ENCODE measurements around the gene MICU1. TPM values are rescaled to one million over a fixed set of nuclear protein-coding genes. Genes with fewer than 3 reads are reported as not detected.

MICU1 gene
- total RNA-seq, 1 experiment from 2014 or later, result 70.5 TPM

DNA sequence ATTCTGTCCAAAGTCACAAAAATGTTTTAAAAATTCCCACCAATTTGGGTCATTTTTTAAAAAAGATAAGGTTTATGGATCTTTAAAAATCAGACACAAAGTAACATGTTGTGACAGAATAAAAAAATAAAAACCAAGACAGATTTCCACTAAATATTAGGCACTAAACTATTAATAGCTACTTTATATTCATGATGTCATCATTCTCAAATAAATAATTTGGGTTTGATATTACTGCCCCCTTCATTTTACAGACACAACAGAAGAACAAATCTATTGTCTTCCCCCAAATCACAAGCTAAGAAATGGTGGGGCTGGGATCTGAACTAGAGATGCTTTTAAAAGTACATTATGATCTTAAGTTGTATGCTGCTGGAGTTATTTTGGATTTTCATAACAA lies 119.4 kb downstream of the MICU1 start:
- no TSS peak for BruUV-seq (replicated peaks)
- DNase-seq, result no peak
- Histone ChIP-seq H3F3A (ENCODE audit: insufficient read depth, low read depth) (no peaks in the 10 kb centered on the region), H2AFZ (no peak overlapping the region), H3K4me2 (no peak overlapping the region), H3K4me3 (no peak overlapping the region), H3K9me2 (ENCODE audit: insufficient read depth) (no peaks in the 10 kb centered on the region), H4K20me1 (ENCODE audit: insufficient read depth) (no peaks in the 10 kb centered on the region), H3K9me3 (ENCODE audit: insufficient read depth, low read depth) (peaks cover 9% of the 10 kb centered on the region), H3K27ac (no peak overlapping the region), H3K4me1 (replicated peaks; ENCODE audit: insufficient read depth) (no peaks in the 10 kb centered on the region), H3K36me3 (ENCODE audit: low read depth) (0 out of 2 replicates have a peak, but pooled peaks cover 3% of the 10 kb centered on the region), H3K79me2 (ENCODE audit: low read depth) (no peaks in the 10 kb centered on the region), H3K27me3 (ENCODE audit: insufficient read depth, low read depth) (no peaks in the 10 kb centered on the region)
- ChIA-PET CTCF (no interaction called here), POLR2A (ENCODE audit: unreplicated experiment) (no interaction called here)
- intact Hi-C loops (cut with micrococcal nuclease; ENCODE audit: unreplicated experiment), result no loop called here
- no peak for TF ChIP-seq EZH2 (IDR thresholded peaks at IDR 0.05; ENCODE audit: low read depth)
- TF ChIP-seq, protein P1, sequence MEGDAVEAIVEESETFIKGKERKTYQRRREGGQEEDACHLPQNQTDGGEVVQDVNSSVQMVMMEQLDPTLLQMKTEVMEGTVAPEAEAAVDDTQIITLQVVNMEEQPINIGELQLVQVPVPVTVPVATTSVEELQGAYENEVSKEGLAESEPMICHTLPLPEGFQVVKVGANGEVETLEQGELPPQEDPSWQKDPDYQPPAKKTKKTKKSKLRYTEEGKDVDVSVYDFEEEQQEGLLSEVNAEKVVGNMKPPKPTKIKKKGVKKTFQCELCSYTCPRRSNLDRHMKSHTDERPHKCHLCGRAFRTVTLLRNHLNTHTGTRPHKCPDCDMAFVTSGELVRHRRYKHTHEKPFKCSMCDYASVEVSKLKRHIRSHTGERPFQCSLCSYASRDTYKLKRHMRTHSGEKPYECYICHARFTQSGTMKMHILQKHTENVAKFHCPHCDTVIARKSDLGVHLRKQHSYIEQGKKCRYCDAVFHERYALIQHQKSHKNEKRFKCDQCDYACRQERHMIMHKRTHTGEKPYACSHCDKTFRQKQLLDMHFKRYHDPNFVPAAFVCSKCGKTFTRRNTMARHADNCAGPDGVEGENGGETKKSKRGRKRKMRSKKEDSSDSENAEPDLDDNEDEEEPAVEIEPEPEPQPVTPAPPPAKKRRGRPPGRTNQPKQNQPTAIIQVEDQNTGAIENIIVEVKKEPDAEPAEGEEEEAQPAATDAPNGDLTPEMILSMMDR (conservative IDR thresholded peaks at IDR 0.05), result no peak

DNA sequence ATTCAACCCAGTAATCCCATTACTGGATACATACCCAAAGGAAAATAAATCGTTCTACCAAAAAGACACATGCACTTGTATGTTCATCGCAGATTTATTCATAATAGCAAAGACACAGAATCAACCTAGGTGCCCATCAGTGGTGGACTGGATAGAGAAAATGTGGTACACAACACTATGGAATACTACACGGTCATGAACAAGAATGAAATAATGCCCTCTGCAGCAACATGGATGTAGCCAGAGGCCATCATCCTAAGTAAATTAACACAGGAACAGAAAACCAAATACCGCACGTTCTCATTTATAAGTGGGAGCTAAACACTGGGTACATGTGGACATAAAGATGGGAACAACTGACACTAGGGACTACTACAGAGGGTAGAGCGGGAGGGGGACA lies 120.4 kb downstream of the MICU1 start:
- POLR2A ChIA-PET (ENCODE audit: unreplicated experiment), result no interaction called here
- Histone ChIP-seq H3K9me3 (ENCODE audit: insufficient read depth, low read depth) (peaks cover 9% of the 10 kb centered on the region), H3K4me2 (no peak overlapping the region), H3K27me3 (ENCODE audit: insufficient read depth, low read depth) (no peaks in the 10 kb centered on the region), H3K4me1 (replicated peaks; ENCODE audit: insufficient read depth) (no peaks in the 10 kb centered on the region), H4K20me1 (ENCODE audit: insufficient read depth) (no peaks in the 10 kb centered on the region), H3K9me2 (ENCODE audit: insufficient read depth) (no peaks in the 10 kb centered on the region), H3K27ac (no peak overlapping the region), H3K79me2 (ENCODE audit: low read depth) (no peaks in the 10 kb centered on the region), H3F3A (ENCODE audit: insufficient read depth, low read depth) (no peaks in the 10 kb centered on the region), H2AFZ (no peak overlapping the region), H3K36me3 (ENCODE audit: low read depth) (0 out of 2 replicates have a peak, but pooled peaks cover 3% of the 10 kb centered on the region), H3K4me3 (no peak overlapping the region)
- intact Hi-C loops (cut with micrococcal nuclease; ENCODE audit: unreplicated experiment), result no loop called here
- CTCF ChIA-PET, result no interaction called here
- no peak for DNase-seq
- no TSS peak for BruUV-seq (replicated peaks)
- no peak for TF ChIP-seq EZH2 (IDR thresholded peaks at IDR 0.05; ENCODE audit: low read depth)
- TF ChIP-seq, protein P1 (conservative IDR thresholded peaks at IDR 0.05), result no peak

DNA sequence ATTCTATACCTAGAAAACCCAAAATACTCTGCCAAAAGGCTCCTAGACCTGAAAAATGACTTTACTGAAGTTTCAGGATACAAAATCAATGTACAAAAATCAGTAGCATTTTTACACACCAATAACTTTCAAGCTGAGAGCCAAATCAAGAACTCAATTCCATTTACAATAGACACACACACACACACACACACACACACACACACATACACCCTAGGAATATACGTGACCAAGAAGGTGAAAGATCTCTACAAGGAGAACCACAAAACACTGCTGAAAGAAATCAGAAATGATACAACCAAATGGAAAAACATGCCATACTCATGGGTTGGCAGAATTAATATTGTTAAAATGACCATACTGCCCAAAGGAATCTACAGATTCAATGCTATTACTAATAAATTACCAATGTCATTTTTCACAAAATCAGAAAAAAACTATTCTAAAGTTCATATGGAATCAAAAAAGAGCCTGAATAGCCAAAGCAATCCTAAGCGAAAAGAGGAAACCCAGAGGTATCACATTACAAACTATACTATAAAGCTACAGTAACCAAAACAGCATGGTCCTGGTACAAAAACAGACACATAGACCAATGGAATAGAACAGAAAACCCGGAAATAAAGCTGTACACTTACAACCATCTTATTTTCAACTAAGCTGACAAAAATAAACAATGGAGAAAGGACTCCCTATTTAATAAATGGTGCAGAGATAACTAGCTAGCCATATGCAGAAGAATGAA lies 122.0 kb downstream of the MICU1 start:
- Histone ChIP-seq H3K9me3 (ENCODE audit: insufficient read depth, low read depth) (peaks cover 9% of the 10 kb centered on the region), H3K4me1 (replicated peaks; ENCODE audit: insufficient read depth) (peaks cover 7% of the 10 kb centered on the region; the same call in 1 of the 2 replicates), H3K27me3 (ENCODE audit: insufficient read depth, low read depth) (no peaks in the 10 kb centered on the region), H3F3A (ENCODE audit: insufficient read depth, low read depth) (no peaks in the 10 kb centered on the region), H2AFZ (no peak overlapping the region), H3K27ac (no peak overlapping the region), H3K4me3 (no peak overlapping the region), H3K9me2 (ENCODE audit: insufficient read depth) (no peaks in the 10 kb centered on the region), H3K36me3 (ENCODE audit: low read depth) (0 out of 2 replicates have a peak, but pooled peaks cover 3% of the 10 kb centered on the region), H3K4me2 (no peak overlapping the region), H3K79me2 (ENCODE audit: low read depth) (no peaks in the 10 kb centered on the region), H4K20me1 (ENCODE audit: insufficient read depth) (no peaks in the 10 kb centered on the region)
- intact Hi-C loops (cut with micrococcal nuclease; ENCODE audit: unreplicated experiment), result no loop called here
- no peak for DNase-seq
- BruUV-seq (replicated peaks), result no TSS peak
- POLR2A ChIA-PET (ENCODE audit: unreplicated experiment), result no interaction called here
- TF ChIP-seq, protein P1 (conservative IDR thresholded peaks at IDR 0.05), result no peak
- no peak for TF ChIP-seq EZH2 (IDR thresholded peaks at IDR 0.05; ENCODE audit: low read depth)
- CTCF ChIA-PET, result no interaction called here

Measured in PC-9 (cell line).